Hepatocyte (in vitro differentiated cells): ENCODE measurements around the gene RNF168. TPM values are rescaled to one million over a fixed set of nuclear protein-coding genes. Genes with fewer than 3 reads are reported as not detected.
"Not testable (repeated sequence)": the region's sequence is repeated elsewhere in the genome, so short reads cannot be mapped to it uniquely, and the experiment has no call there.

Source experiments
- DNase-seq: peaks from one replicate; pipeline ENCODE4 v3.0.0-alpha.2; 2016; ENCODE audit warnings: low spot score
- H2AFZ ChIP-seq: fragments of 200-600 bp; sonication (generic); 2 replicates; pipeline ENCODE4 v1.6.0; 2016; ENCODE audit warnings: antibody characterized with exemption, mild to moderate bottlenecking
- H3K27ac ChIP-seq: fragments of 200-600 bp; sonication (generic); 2 replicates; pipeline ENCODE4 v1.5.1; 2016; ENCODE audit warnings: mild to moderate bottlenecking
- H3K27me3 ChIP-seq: fragments of 200-600 bp; sonication (generic); 2 replicates; pipeline ENCODE4 v1.6.1; 2016
- H3K36me3 ChIP-seq: fragments of 200-600 bp; sonication (generic); replicated peaks from 2 replicates; pipeline ENCODE4 v1.5.1; 2016; ENCODE audit warnings: low read depth; ENCODE audit not compliant: insufficient read depth
- H3K4me1 ChIP-seq: fragments of 200-600 bp; sonication (generic); 2 replicates; pipeline ENCODE4 v1.5.1; 2016; ENCODE audit warnings: mild to moderate bottlenecking, moderate library complexity; ENCODE audit not compliant: insufficient read depth
- H3K4me2 ChIP-seq: fragments of 200-600 bp; sonication (generic); 2 replicates; pipeline ENCODE4 v1.6.0; 2016
- H3K4me3 ChIP-seq: fragments of 200-600 bp; sonication (generic); 2 replicates; pipeline ENCODE4 v1.5.1; 2016; ENCODE audit warnings: mild to moderate bottlenecking
- H3K79me2 ChIP-seq: fragments of 200-600 bp; sonication (generic); 2 replicates; pipeline ENCODE4 v1.6.0; 2017; ENCODE audit warnings: mild to moderate bottlenecking
- H3K9me2 ChIP-seq: fragments of 200-600 bp; sonication (generic); replicated peaks from 2 replicates; pipeline ENCODE4 v1.6.0; 2017; ENCODE audit warnings: mild to moderate bottlenecking; ENCODE audit not compliant: insufficient read depth
- H3K9me3 ChIP-seq: fragments of 200-600 bp; sonication (generic); 2 replicates; pipeline ENCODE4 v1.5.1; 2016; ENCODE audit warnings: low read depth, mild to moderate bottlenecking
- H4K20me1 ChIP-seq: fragments of 200-600 bp; sonication (generic); 2 replicates; pipeline ENCODE4 v1.6.0; 2016; ENCODE audit warnings: mild to moderate bottlenecking; ENCODE audit not compliant: insufficient read depth, poor library complexity, severe bottlenecking
- EZH2 ChIP-seq: fragments of 200-600 bp; sonication (generic); IDR thresholded peaks from 2 replicates; pipeline ENCODE4 v1.6.1; 2016; ENCODE audit warnings: antibody characterized with exemption, mild to moderate bottlenecking, borderline replicate concordance
- EZH2phosphoT487 ChIP-seq: fragments of 200-600 bp; sonication (generic); IDR thresholded peaks from one replicate; pipeline ENCODE4 v1.6.1; 2018; ENCODE audit warnings: antibody characterized with exemption, mild to moderate bottlenecking, low read depth, moderate library complexity; ENCODE audit not compliant: unreplicated experiment, severe bottlenecking
- WGBS: methylation state at CpG from one replicate; pipeline ENCODE4 v1.1.6; 2016; ENCODE audit warnings: low lambda C conversion rate; ENCODE audit errors: missing lambda C conversion rate; 5-methylcytosine and 5-hydroxymethylcytosine counted together
- polyA plus RNA-seq: library from polyadenylated mRNA; unstranded; fragments of >200 nt; fragmentation: Nextera tagmentation; extraction: Ambion mirVana; gene quantifications from 2 replicates; pipeline ENCODE4 v1.2.1, GENCODE V29; 2016
- total RNA-seq: library from RNA; depleted of rRNA; stranded (reverse); fragments of >200 nt; gene quantifications from 2 replicates; pipeline ENCODE4 v1.2.3, GENCODE V29; 2014
- TF ChIP-seq, protein P1 (sequence below): fragments of 200-600 bp; sonication (generic); IDR thresholded peaks from 2 replicates; pipeline ENCODE4 v1.5.1; 2016; ENCODE audit warnings: antibody characterized with exemption, mild to moderate bottlenecking; ENCODE audit not compliant: poor library complexity

Gene RNF168
- total and polyA plus RNA-seq, 2 experiments from 2014 or later: 5.3 to 13.5 TPM

DNA sequence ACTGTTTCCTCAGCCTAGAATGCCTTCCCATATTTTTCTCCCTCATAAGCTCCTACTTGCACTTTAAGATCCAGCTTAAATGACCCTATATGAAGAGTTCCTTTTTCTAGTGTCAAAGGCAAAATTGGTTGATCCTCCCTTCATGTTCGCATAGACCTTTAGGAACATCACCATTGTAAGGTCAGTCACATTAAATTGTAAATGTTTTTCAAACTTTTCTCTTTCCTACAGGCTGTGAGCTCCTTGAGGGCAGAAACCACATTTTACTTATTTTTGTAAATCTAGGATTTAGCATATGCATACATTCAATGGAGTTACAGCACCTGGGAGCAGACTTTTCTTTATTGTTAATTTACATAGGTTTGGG lies 10.8 kb upstream of the RNF168 start:
- Histone ChIP-seq H4K20me1 (no peaks in the 10 kb centered on the region), H3K27me3 (no peaks in the 10 kb centered on the region), H3K4me2 (no peak overlapping the region), H3K79me2 (no peaks in the 10 kb centered on the region), H3K4me1 (no peaks in the 10 kb centered on the region), H3K36me3 (no peaks in the 10 kb centered on the region), H3K9me3 (no peaks in the 10 kb centered on the region), H3K27ac (no peak overlapping the region), H2AFZ (no peak overlapping the region), H3K9me2 (no peaks in the 10 kb centered on the region), H3K4me3 (no peak overlapping the region)
- WGBS: 87% methylated on average over 1 of the region's 1 CpG
- DNase-seq: no peak
- no peak for TF ChIP-seq EZH2
- TF ChIP-seq, protein P1, sequence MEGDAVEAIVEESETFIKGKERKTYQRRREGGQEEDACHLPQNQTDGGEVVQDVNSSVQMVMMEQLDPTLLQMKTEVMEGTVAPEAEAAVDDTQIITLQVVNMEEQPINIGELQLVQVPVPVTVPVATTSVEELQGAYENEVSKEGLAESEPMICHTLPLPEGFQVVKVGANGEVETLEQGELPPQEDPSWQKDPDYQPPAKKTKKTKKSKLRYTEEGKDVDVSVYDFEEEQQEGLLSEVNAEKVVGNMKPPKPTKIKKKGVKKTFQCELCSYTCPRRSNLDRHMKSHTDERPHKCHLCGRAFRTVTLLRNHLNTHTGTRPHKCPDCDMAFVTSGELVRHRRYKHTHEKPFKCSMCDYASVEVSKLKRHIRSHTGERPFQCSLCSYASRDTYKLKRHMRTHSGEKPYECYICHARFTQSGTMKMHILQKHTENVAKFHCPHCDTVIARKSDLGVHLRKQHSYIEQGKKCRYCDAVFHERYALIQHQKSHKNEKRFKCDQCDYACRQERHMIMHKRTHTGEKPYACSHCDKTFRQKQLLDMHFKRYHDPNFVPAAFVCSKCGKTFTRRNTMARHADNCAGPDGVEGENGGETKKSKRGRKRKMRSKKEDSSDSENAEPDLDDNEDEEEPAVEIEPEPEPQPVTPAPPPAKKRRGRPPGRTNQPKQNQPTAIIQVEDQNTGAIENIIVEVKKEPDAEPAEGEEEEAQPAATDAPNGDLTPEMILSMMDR: no peak
- TF ChIP-seq EZH2phosphoT487: no peak

DNA sequence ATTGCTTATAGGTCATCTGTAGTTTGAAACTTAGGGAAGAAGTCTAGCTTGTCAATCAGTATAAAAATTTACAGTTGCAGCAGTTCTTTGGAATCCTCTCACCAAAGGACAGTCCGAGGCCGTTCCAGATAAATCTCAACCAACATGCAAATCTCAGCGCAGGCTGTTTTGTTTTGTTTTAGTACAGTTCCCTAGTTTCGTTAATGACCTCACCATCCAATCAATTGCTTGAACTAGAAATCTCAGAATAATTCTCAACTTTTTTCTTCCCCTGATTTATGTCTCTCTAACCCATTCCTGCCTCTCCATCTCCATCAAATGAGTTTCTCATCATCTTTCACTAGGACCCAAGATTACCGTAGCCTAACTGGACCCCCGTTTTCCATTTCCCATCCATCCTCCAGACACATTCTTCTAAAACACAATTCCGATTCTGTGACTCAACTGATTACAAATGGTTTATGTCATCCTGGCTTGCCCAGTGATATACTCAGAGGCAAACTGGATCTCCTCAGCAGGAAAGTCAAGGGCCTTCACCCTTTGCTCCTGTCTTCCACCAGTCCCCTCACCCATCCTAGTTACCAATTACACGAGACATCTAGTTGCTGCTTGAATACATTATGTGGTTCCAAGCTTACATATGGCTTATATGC lies 10.3 kb upstream of the RNF168 start:
- no peak for TF ChIP-seq EZH2phosphoT487
- TF ChIP-seq, protein P1: no peak
- no peak for TF ChIP-seq EZH2
- Histone ChIP-seq H3K4me1 (no peaks in the 10 kb centered on the region), H3K36me3 (no peaks in the 10 kb centered on the region), H3K9me2 (no peaks in the 10 kb centered on the region), H3K79me2 (no peaks in the 10 kb centered on the region), H3K9me3 (no peaks in the 10 kb centered on the region), H4K20me1 (no peaks in the 10 kb centered on the region), H2AFZ (no peak overlapping the region), H3K4me3 (no peak overlapping the region), H3K27me3 (no peaks in the 10 kb centered on the region), H3K27ac (no peak overlapping the region), H3K4me2 (no peak overlapping the region)
- WGBS: 90% methylated on average over 8 of the region's 8 CpGs
- DNase-seq: no peak

DNA sequence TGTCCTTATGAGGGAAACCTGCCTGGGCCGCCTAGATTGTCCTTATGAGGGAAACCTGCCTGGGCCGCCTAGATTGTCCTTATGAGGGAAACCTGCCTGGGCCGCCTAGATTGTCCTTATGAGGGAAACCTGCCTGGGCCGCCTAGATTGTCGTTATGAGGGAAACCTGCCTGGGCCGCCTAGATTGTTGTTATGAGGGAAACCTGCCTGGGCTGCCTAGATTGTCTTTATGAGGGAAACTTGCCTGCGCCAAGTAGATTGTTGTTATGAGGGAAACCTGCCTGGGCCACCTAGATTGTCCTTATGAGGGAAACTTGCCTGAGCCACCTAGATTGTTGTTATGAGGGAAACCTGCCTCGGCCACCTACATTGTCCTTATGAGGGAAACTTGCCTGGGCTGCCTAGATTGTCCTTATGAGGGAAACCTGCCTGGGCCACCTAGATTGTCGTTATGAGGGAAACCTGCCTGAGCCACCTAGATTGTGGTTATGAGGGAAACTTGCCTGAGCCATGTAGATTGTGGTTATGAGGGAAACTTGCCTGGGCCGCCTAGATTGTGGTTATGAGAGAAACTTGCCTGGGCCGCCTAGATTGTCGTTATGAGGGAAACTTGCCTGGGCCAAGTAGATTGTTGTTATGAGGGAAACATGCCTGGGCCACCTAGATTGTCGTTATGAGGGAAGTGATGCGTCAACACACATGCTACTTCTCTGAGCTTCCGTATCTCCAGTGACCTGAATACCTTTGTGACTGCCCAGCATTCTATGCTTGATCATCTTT lies 8.3 kb upstream of the RNF168 start:
- not testable (repeated sequence) for DNase-seq, H3K79me2 ChIP-seq, H3K36me3 ChIP-seq, H3K4me1 ChIP-seq, H3K27ac ChIP-seq, H4K20me1 ChIP-seq, H3K4me2 ChIP-seq, H3K4me3 ChIP-seq, H3K9me2 ChIP-seq, H3K27me3 ChIP-seq, H3K9me3 ChIP-seq, H2AFZ ChIP-seq
- WGBS: 92% methylated on average over 15 of the region's 15 CpGs

DNA sequence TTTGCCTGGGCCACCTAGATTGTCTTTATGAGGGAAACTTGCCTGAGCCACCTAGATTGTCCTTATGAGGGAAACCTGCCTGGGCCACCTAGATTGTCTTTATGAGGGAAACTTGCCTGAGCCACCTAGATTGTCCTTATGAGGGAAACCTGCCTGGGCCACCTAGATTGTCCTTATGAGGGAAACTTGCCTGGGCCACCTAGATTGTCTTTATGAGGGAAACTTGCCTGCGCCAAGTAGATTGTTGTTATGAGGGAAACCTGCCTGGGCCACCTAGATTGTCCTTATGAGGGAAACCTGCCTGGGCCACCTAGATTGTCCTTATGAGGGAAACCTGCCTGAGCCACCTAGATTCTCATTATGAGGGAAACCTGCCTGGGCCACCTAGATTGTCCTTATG lies 7.5 kb upstream of the RNF168 start:
- not testable (repeated sequence) for H3K36me3 ChIP-seq, H2AFZ ChIP-seq, H3K27me3 ChIP-seq, H3K9me2 ChIP-seq, H3K27ac ChIP-seq, H3K4me3 ChIP-seq, H4K20me1 ChIP-seq, H3K79me2 ChIP-seq, DNase-seq, H3K4me2 ChIP-seq, H3K9me3 ChIP-seq, H3K4me1 ChIP-seq
- 100% methylated on average over 1 of the region's 1 CpG for WGBS
